ENCODE measurements around the gene PNN. TPM values are rescaled to one million over a fixed set of nuclear protein-coding genes. Genes with fewer than 3 reads are reported as not detected.

The PNN gene
- polyA plus RNA-seq, 1 experiment: 19.7 TPM

Other genes with a start within 250 kb of the PNN start
- gene SEC23A, start 72.0 kb upstream of the PNN start, polyA plus RNA-seq (2011; rRNA removed): 289 and 310 TPM in 2 replicates
- gene GEMIN2, start 60.9 kb upstream of the PNN start, polyA plus RNA-seq (2011; rRNA removed): 9.7 and 15.4 TPM in 2 replicates
- 14.5 and 22.6 TPM in 2 replicates for gene TRAPPC6B, start 4.9 kb upstream of the PNN start, polyA plus RNA-seq (2011; rRNA removed)
- 11.6 and 16.5 TPM in 2 replicates for gene MIA2, start 58.7 kb downstream of the PNN start, polyA plus RNA-seq (2011; rRNA removed)

Measured in AG04450 (cell line).